ENCODE results near the gene MEIS1.

GRCh38 chr2:66547118-66547517 is 112.2 kb downstream of the MEIS1 start:
- TF ChIP-seq CTCF (IDR thresholded peaks at IDR 0.05) = no peak
- TF ChIP-seq POLR2A (IDR thresholded peaks at IDR 0.05) = no peak

Data from testis (tissue), 2 donors.